SK-N-MC (cell line): Measurements from ENCODE around the gene CNKSR1.

Experiments
- DNase-seq: peaks from one replicate; pipeline ENCODE4 v3.0.0-alpha.2; 2011; ENCODE audit warnings: low read depth, low spot score
- H3K27ac ChIP-seq: fragments of 200-600 bp; sonication (generic); 2 replicates; pipeline ENCODE4 v1.5.1; 2016; ENCODE audit warnings: mixed run types
- H3K36me3 ChIP-seq: fragments of 200-600 bp; sonication (generic); 2 replicates; pipeline ENCODE4 v1.6.1; 2017; ENCODE audit warnings: antibody characterized with exemption, low read length, mixed read lengths; ENCODE audit not compliant: insufficient read depth
- H3K4me3 ChIP-seq: fragments of 200-600 bp; sonication (generic); 2 replicates; pipeline ENCODE4 v1.5.1; 2016
- H3K9ac ChIP-seq: fragments of 200-600 bp; sonication (generic); 2 replicates; pipeline ENCODE4 v1.8.0; 2017; ENCODE audit warnings: mixed run types, mixed read lengths; ENCODE audit not compliant: insufficient read length
- H3K9me3 ChIP-seq: fragments of 200-600 bp; sonication (generic); 2 replicates; pipeline ENCODE4 v1.6.1; 2017; ENCODE audit warnings: low read depth, mild to moderate bottlenecking, antibody characterized with exemption, low read length, moderate library complexity, mixed read lengths
- EZH2 ChIP-seq: fragments of 200-600 bp; sonication (generic); IDR thresholded peaks from one replicate; pipeline ENCODE4 v1.6.1; 2017; ENCODE audit warnings: antibody characterized with exemption
- FOXP2 ChIP-seq: optimal IDR thresholded peaks from 2 replicates; pipeline ENCODE3; 2011; ENCODE audit warnings: mild to moderate bottlenecking, moderate library complexity; ENCODE audit not compliant: insufficient read depth; ENCODE audit errors: extremely low read length, control extremely low read depth
- POLR2AphosphoS5 ChIP-seq: IDR thresholded peaks from 2 replicates; pipeline ENCODE4 v1.6.1; 2012; ENCODE audit warnings: mild to moderate bottlenecking, low read depth, low read length, borderline replicate concordance

Gene CNKSR1, protein sequence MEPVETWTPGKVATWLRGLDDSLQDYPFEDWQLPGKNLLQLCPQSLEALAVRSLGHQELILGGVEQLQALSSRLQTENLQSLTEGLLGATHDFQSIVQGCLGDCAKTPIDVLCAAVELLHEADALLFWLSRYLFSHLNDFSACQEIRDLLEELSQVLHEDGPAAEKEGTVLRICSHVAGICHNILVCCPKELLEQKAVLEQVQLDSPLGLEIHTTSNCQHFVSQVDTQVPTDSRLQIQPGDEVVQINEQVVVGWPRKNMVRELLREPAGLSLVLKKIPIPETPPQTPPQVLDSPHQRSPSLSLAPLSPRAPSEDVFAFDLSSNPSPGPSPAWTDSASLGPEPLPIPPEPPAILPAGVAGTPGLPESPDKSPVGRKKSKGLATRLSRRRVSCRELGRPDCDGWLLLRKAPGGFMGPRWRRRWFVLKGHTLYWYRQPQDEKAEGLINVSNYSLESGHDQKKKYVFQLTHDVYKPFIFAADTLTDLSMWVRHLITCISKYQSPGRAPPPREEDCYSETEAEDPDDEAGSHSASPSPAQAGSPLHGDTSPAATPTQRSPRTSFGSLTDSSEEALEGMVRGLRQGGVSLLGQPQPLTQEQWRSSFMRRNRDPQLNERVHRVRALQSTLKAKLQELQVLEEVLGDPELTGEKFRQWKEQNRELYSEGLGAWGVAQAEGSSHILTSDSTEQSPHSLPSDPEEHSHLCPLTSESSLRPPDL

GRCh38 chr1:26177182-26177684 is at the start of gene CNKSR1:
Gene CNKSR1 (plus strand): TSS chr1:26177491. CDS start chr1:26177548, 57 bp downstream.
- no peak for DNase-seq
- Histone ChIP-seq H3K36me3 (no peaks in the 10 kb centered on the region), H3K9ac (no peak within 1 kb of the TSS), H3K9me3 (no peaks in the 10 kb centered on the region), H3K27ac (no peak within 1 kb of the TSS), H3K4me3 (no peak within 1 kb of the TSS)
- TF ChIP-seq EZH2: no peak

- H3K27ac ChIP-seq: no peak overlapping the region
- H3K9me3 ChIP-seq: no peaks in the 10 kb centered on the region
- DNase-seq: no peak
- H3K36me3 ChIP-seq: no peaks in the 10 kb centered on the region
- H3K9ac ChIP-seq: no peak overlapping the region
- no peak overlapping the region for H3K4me3 ChIP-seq
- TF ChIP-seq FOXP2 (no peak), EZH2 (no peak), POLR2AphosphoS5 (no peak)
These were observed 47.5 kb upstream of the CNKSR1 start for GRCh38 chr1:26129778-26130177.

DNA sequence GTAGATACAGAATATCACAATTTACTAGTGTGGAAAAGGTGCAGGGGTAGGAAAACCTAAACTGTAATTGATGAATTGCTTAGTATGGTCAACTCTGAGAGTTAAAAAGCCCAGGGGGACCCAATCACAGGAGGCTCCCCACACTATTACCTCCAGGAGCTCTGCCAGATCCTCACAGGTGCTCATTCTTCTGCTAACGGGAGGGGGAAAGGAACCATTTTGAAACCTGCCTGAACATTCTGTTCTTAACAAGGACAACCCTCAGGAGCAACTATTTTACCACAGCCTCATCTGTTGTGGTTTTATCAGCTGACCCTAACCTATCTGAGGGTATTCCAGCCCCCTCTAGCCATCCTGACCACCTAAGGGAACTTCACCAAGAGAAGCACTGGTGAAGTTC is 46.6 kb upstream of the CNKSR1 start:
- no peak for TF ChIP-seq POLR2AphosphoS5
- no peak for TF ChIP-seq FOXP2
- no peak for TF ChIP-seq EZH2
- no peak overlapping the region for H3K27ac ChIP-seq
- H3K9me3 ChIP-seq: no peaks in the 10 kb centered on the region
- DNase-seq: no peak
- H3K9ac ChIP-seq: no peak overlapping the region
- H3K36me3 ChIP-seq: no peaks in the 10 kb centered on the region
- no peak overlapping the region for H3K4me3 ChIP-seq

DNA sequence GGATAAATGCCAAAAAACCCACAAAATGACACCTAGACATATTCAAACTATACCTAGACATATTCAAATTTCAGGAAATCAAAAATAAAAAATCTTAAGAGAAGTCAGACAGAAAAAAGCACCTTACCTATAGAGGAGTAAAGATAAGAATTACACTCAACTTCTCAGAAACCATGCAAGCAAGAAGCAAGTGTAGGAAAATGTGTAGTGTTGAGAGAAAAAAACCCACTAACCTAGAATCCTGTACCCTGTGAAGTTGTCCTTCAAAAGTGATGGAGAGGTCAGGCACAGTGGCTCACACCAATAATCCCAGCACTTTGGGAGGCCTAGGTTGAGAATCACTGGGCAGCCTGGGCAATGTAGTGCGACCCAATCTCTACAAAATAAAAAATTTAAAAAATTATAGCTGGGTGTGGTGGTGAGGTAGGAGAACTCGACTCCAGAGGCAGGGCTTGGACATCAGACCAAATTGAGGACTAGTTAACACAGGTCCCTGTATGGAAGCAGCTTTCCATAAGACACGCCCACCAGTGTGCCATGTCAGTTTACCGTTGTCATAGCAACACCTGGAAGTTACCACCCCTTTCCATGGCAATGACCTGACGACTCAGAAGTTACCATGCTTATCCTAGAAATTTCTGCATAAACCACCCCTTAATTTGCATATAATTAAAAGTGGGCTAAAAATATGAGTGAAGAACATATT is 45.0 kb upstream of the CNKSR1 start:
- Histone ChIP-seq H3K9ac (no peak overlapping the region), H3K27ac (no peak overlapping the region), H3K9me3 (no peaks in the 10 kb centered on the region), H3K4me3 (no peak overlapping the region), H3K36me3 (no peaks in the 10 kb centered on the region)
- DNase-seq: no peak
- TF ChIP-seq EZH2 (no peak), POLR2AphosphoS5 (no peak), FOXP2 (no peak)

GRCh38 chr1:26132834-26133167 is 44.5 kb upstream of the CNKSR1 start:
- no peaks in the 10 kb centered on the region for H3K36me3 ChIP-seq
- DNase-seq: no peak
- H3K27ac ChIP-seq: no peak overlapping the region
- no peak overlapping the region for H3K9ac ChIP-seq
- no peaks in the 10 kb centered on the region for H3K9me3 ChIP-seq
- TF ChIP-seq POLR2AphosphoS5 (no peak), EZH2 (no peak), FOXP2 (no peak)
- H3K4me3 ChIP-seq: no peak overlapping the region

DNA sequence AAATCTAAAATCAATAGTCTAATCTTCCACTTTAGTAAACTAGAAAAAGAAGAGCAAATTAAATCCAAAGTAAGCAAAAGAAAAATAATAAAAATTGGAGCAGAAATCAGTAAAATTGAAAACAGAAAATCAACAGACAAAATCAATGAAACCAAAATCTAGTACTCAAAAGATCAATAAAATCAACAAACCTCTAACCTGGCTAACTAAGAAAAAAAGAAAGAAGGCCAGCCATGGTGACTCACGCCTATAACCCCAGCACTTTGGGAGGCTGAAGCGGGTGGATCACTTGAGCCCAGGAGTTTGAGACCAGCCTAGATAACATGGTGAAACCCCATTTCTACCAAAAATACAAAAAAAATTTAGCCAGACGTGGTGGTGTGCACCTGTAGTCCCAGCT is 42.8 kb upstream of the CNKSR1 start:
- no peaks in the 10 kb centered on the region for H3K36me3 ChIP-seq
- no peak overlapping the region for H3K27ac ChIP-seq
- H3K9me3 ChIP-seq: no peaks in the 10 kb centered on the region
- no peak for DNase-seq
- TF ChIP-seq FOXP2 (no peak), EZH2 (no peak), POLR2AphosphoS5 (no peak)
- no peak overlapping the region for H3K4me3 ChIP-seq
- no peak overlapping the region for H3K9ac ChIP-seq

GRCh38 chr1:26138974-26139558 is 38.2 kb upstream of the CNKSR1 start:
- H3K9ac ChIP-seq: no peak overlapping the region
- H3K27ac ChIP-seq: no peak overlapping the region
- H3K9me3 ChIP-seq: no peaks in the 10 kb centered on the region
- no peaks in the 10 kb centered on the region for H3K36me3 ChIP-seq
- no peak for DNase-seq
- no peak overlapping the region for H3K4me3 ChIP-seq
- no peak for TF ChIP-seq EZH2
- TF ChIP-seq POLR2AphosphoS5: no peak
- TF ChIP-seq FOXP2: no peak

DNA sequence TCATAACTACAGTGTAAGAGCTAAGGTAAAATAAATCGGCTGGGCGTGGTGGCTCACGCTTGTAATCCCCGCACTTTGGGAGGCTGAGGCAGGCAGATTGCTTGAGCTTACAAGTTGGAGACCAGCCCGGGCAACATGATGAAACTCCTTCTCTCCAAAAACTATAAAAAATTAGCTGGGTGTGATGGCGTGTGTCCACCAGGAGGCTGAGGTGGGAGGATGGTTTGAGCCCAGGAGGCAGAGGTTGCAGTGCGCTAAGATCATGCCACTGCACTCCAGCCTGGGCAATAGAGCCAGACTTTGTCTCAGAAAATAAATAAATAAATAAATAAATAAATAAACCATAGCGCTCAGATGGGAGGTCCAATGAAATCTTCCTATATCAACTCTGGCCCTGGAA is 35.1 kb upstream of the CNKSR1 start:
- no peaks in the 10 kb centered on the region for H3K36me3 ChIP-seq
- H3K9me3 ChIP-seq: no peaks in the 10 kb centered on the region
- no peak for TF ChIP-seq POLR2AphosphoS5
- no peak for TF ChIP-seq FOXP2
- no peak for TF ChIP-seq EZH2
- DNase-seq: no peak
- no peak overlapping the region for H3K27ac ChIP-seq
- H3K4me3 ChIP-seq: no peak overlapping the region
- no peak overlapping the region for H3K9ac ChIP-seq
